GM13976 (cell line): Measurements from ENCODE around the gene ATP11A.

Experiments
- DNase-seq: peaks from one replicate; pipeline ENCODE4 v3.0.0; 2012; ENCODE audit warnings: low spot score
- CTCF ChIP-seq: IDR thresholded peaks from 2 replicates; pipeline ENCODE4 v1.5.1; 2012; ENCODE audit warnings: borderline replicate concordance, mild to moderate bottlenecking; ENCODE audit not compliant: insufficient read depth; ENCODE audit errors: extremely low read depth, missing control alignments, control extremely low read depth
- in situ Hi-C: fragments of 300-500 bp; cut with MboI; formaldehyde crosslinking; loops from one replicate; pipeline ENCODE4 v1.12.0; 2022; ENCODE audit warnings: low sequenced_read_pairs, mixed read lengths, inconsistent platforms; ENCODE audit not compliant: unreplicated experiment

Gene ATP11A

GRCh38 chr13:112910016-112910415 lies 220.2 kb downstream of the ATP11A start:
- TF ChIP-seq CTCF = no peak
- in situ Hi-C loops = no loop called here
- no peak for DNase-seq

GRCh38 chr13:112910616-112911280 lies 220.9 kb downstream of the ATP11A start:
- TF ChIP-seq CTCF = no peak
- no peak for DNase-seq
- in situ Hi-C loops = no loop called here

GRCh38 chr13:112911285-112911701 lies 221.5 kb downstream of the ATP11A start:
- no peak for TF ChIP-seq CTCF
- DNase-seq = no peak
- in situ Hi-C loops = no loop called here

GRCh38 chr13:112911883-112912282 lies 222.0 kb downstream of the ATP11A start:
- DNase-seq = no peak
- in situ Hi-C loops = no loop called here
- no peak for TF ChIP-seq CTCF

- in situ Hi-C loops = no loop called here
- no peak for TF ChIP-seq CTCF
- DNase-seq = no peak
Observed at GRCh38 chr13:112912726-112913440, 223.0 kb downstream of the ATP11A start.

- no peak for DNase-seq
- in situ Hi-C loops = no loop called here
Observed at GRCh38 chr13:112916296-112916695, 226.5 kb downstream of the ATP11A start.

More at GRCh38 chr13:112916296-112916695, 226.5 kb downstream of the ATP11A start:
- no peak for TF ChIP-seq CTCF
